ENCODE data around the gene LIPJ.

The LIPJ gene, protein sequence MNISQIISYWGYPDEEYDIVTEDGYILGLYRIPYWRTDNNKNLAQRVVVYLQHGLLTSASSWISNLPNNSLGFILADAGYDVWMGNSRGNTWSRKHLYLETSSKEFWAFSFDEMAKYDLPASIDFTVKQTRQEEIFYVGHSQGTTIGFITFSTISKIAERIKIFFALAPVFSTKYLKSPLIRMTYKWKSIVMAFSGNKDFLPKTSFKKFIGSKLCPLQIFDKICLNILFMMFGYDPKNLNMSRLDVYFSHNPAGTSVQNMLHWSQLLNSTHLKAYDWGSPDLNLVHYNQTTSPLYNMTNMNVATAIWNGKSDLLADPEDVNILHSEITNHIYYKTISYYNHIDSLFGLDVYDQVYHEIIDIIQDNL

DNA sequence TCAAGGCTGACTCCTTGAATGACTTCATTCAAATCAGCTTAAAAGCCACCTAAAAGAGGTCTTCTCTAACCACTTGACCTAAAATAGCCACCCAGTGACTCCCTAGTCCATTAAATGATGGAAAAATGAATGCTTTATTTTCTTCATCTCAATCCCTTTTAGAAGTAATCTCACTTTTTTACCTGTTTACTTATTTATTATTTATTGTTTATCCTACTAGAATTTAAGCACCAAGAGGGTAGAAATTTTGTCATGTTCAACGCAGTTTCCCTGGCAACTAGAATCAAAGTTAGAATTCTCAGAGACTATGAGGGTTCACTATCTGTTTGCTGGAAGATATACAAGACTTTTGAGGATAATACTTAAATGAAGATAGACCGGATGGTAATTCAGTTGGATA, at the start of gene LIPJ:
TSS of gene LIPJ (plus strand) at position 301 of the 400 bp plus-strand sequence. CDS start 3,926 bp downstream, outside the sequence.
- no peak for DNase-seq (ENCODE audit: low read depth)

- no peak for DNase-seq (ENCODE audit: low read depth)
These were observed 49.2 kb upstream of the LIPJ start for GRCh38 chr10:88537322-88537721.

- DNase-seq (ENCODE audit: low read depth): peak; percentile 67
These were observed 48.5 kb upstream of the LIPJ start for GRCh38 chr10:88538048-88538447.

DNA sequence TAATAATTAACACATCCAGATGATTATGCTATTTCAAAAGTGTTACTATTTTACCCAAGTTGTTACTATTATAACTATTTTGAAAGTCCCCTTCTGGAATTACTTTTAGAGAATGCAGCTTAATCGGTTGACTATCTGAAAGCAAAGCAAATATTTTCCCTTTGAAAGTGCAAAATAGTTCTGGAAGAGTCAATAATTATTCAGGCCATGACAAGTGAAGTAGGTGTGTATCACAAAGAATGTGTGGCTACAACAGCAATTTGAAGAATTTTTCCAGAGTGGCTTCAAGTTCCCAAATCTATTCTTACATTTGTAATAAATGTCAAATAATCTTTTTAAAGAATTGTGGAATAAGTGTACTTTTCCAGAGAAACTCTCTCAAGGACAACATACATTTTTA, 46.2 kb upstream of the LIPJ start:
- no peak for DNase-seq (ENCODE audit: low read depth)

GRCh38 chr10:88541116-88541626, 45.4 kb upstream of the LIPJ start:
- no peak for DNase-seq (ENCODE audit: low read depth)

GRCh38 chr10:88542522-88542921, 44.0 kb upstream of the LIPJ start:
- DNase-seq (ENCODE audit: low read depth): no peak

GRCh38 chr10:88544140-88544870, 42.3 kb upstream of the LIPJ start:
- DNase-seq (ENCODE audit: low read depth): no peak

- DNase-seq (ENCODE audit: low read depth): no peak
These were observed 41.2 kb upstream of the LIPJ start for GRCh38 chr10:88545359-88545758.

DNA sequence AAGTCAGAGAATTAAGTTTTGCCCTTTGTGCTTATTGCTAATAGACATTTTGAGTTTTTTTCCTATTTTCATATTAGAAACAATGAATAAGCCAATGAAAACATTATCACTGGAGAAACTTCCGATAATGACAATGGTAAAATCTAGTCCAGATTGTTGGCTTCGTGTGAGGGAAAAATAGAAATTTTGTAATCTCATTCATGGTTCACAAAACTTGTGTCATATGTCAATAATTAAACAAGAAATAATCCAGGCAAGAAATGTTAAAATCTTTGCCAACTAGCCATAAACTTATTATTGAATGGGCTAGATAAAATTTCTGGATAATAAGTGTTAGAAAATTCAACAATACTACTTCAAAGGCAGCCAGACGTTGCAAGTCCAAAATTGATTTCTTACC, 40.1 kb upstream of the LIPJ start:
- no peak for DNase-seq (ENCODE audit: low read depth)

GRCh38 chr10:88551246-88551645, 35.3 kb upstream of the LIPJ start:
- DNase-seq (ENCODE audit: low read depth): no peak

- DNase-seq (ENCODE audit: low read depth): peak; percentile 55
These were observed 33.3 kb upstream of the LIPJ start for GRCh38 chr10:88553116-88553752.

- DNase-seq (ENCODE audit: low read depth): no peak
These were observed 31.2 kb upstream of the LIPJ start for GRCh38 chr10:88555190-88555908.

- DNase-seq (ENCODE audit: low read depth): no peak
These were observed 29.3 kb upstream of the LIPJ start for GRCh38 chr10:88557256-88557655.

DNA sequence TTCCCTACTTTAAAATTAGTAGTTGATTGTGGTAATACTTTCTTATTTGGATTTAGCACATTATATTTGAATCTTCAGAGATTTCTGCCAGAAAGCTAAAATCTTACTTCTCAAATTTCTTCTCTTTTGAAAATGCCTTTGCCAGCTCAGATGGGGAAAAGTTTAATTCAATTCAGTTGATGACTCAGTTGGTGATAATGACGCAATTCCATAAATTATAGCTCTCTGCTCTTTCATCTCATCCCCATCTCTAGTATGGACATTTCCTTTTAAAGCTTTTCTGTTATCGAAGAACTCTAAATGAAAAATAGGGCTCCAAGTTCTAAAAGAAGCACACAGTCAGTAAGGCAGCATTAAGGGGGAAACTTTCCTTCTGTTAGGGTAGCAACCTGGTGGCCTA, 28.9 kb upstream of the LIPJ start:
- DNase-seq (ENCODE audit: low read depth): no peak

DNA sequence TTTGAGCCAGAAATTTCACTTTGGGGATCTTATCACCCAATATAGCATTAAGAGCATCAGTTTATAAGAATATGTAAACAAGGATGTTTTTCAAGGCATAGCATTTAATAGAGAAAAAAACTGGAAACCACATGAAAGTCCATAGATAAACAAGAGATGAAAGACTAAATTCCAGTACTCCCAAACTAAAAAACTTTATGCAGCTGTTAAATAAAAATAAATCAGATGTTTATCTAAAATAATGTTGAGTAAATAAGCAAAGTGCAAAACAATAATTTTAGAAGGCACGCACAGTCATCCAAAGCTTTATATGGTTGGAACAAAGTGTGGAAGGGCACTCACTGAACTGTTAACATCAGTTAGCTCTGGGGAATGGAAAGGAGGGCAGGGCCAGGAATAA, 24.4 kb upstream of the LIPJ start:
- DNase-seq (ENCODE audit: low read depth): no peak

DNA sequence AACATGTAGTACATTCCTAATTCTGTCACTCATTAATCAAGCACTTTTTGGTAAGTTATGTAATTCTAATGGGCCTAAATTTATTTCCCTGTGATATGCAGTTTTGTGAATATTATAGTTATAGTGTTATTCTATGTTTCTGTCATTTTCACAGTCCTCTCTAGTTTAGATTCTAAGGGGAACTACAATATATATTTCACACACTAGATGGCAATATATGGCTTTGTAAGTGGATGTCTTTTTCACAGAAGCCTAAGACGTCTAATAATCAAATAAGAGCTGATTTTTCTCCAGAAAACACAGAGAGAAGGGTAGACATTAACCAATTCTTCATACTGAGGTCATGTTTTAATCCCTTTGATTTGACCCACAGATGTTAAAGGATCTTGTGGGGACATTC, 21.5 kb upstream of the LIPJ start:
- no peak for DNase-seq (ENCODE audit: low read depth)

DNA sequence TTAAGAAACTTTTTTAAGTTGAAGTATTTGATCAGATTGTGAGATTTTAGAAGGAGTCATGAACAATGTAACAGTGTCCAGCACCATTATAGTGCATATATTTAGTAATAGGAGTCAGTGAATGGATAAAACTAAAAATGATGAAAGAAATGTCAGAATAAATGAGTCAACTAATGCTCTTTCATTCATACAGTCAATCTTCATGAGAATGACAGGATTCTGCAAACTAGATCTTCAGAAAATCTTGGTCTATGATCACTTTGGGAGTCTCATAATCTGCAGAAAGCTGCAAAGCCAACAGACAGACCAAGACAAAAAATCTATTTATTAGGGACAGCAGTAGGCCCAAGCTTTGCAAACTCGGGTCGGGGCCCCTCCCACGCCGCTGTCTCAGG, 4.2 kb upstream of the LIPJ start:
- no peak for DNase-seq (ENCODE audit: low read depth)

DNA sequence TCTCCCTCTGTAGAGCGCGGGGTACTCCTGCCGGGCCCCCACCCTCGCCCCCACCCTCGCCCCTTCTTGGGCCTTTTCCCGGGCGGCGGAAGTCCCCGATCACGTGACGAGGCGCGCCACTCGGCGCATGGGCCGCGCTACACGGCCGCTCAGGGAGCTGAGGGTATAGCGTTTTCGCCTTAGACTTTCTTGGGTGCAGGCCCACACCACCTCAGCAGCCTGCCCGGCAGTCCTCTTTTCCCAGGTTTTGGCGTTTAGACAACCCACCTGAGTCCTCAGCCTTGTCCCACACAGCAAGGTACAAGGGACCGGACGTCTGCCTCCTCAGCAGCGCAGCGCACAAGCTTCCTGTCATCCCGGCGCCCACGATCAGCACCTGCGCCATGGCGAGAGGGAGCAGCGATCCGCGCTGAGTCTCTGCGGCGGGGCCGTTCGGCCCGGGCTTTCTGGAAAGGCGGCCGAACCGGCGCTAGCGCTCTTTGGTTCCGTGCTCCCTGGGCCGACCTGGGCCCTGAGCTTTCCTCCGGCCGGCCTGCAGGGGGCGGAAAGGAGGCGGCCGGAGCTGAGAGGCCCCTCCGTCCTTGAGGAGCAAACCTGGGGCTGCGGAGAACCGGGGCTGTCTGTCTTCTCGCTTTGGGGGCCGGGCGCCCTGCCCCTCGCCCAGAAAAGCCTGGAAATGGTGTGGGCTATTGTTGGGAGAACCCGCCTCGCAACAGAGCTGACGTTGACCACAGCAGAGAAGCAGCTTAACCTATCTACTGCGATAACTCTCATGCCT, 3.6 kb upstream of the LIPJ start, which contains the start of gene RNLS:
TSS of gene RNLS (minus strand) at position 513 of the 778 bp plus-strand sequence.
- DNase-seq (ENCODE audit: low read depth): peak; percentile 19

- DNase-seq (ENCODE audit: low read depth): no peak
These were observed 3.0 kb upstream of the LIPJ start for GRCh38 chr10:88583584-88583957.

DNA sequence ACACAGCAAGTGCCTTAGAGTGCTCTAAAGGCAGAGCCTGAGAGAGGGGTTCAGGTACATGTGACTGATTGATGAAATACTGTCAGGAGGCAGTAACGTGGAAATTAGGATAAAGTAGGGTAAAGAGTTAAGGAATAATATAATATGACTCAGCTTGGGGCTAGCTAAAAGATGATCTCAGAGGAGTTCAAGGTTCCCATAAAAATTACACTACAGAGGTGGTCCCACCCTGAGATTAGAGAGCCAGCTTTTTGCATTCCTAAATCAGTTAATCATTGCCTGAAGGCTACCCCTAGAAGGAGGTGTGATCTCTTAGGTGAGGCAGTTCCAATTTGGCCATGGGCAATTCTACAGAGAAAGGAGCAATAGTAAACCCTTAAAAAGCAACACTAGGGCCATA, 5.8 kb downstream of the LIPJ start:
- DNase-seq (ENCODE audit: low read depth): no peak

- DNase-seq (ENCODE audit: low read depth): no peak
These were observed 6.3 kb downstream of the LIPJ start for GRCh38 chr10:88592906-88593305.

Measured in non-pigmented ciliary epithelial cell (primary cell).